HG03095 (cell line): Measurements from ENCODE around the gene VAV3.

Source experiments
- ATAC-seq: cut with Tn5 transposase; IDR thresholded peaks from one replicate; pipeline ENCODE4 v1.9.1; 2021; ENCODE audit warnings: moderate library complexity; ENCODE audit not compliant: unreplicated experiment

VAV3 gene

DNA sequence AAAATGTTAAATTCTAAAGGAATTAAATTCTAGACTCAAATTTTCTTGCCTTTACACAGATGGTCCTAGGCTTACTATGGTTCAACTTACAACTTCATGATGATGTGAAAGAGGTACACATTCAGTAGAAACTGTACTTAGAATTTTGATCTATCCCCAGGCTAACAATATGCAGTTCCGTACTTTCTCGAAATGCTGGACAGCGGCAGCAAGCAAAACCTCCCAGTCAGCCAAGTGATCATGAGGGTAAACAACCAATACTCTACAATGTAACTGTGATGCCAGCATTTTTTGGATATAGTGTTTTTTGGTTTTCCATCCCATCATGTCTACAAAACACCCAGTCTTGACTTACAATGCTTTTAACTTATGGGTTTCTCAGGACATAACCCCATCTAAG lies 25.7 kb downstream of the VAV3 start:
- ATAC-seq, result no peak

DNA sequence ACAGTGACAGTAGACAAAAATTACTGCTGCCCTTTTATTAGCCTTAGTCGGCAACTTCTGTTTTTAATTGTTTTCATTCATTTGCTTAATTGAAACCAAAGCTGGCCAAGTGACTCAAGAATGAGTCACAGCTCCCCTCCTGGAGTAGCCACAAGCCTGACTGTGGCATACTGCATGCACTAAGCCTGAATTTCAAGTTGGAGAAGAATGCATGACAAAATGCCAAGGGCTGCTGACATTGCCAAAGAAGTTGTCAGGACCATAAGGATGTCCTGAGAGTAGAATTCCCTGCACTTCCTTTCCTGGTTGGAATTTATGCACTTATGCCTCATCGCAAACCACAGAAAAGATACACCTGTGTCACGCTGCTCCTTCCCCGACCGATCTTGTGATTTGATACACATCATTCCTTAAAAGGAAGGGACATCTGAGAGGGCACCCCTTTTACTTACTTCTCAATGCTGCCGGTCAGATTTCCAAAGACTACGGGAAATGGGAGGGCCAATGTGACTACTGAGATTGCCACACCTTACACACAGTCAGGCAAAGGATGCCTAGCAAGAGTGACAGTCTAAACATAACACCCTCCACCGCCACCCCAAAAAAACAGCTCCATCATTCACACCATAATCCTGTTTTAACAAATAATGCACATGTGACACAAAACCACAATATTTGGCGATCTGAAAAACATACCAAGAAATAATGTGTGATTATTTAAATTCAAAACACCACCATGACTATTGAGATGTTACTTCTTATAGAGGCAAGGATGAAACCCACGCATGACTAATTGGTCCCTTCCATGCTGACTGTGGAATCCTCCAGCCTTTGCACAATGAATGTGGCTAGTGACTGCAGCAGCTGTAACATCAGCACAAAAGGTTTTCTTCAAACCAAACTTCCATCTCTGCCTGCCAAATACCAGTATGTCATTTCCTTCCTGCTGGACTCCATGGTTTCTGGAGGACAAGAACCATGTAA lies 28.2 kb downstream of the VAV3 start:
- peak; percentile 28 for ATAC-seq

- ATAC-seq, result peak; percentile 87
Measured at GRCh38 chr1:107935396-107936064, 29.4 kb downstream of the VAV3 start.

DNA sequence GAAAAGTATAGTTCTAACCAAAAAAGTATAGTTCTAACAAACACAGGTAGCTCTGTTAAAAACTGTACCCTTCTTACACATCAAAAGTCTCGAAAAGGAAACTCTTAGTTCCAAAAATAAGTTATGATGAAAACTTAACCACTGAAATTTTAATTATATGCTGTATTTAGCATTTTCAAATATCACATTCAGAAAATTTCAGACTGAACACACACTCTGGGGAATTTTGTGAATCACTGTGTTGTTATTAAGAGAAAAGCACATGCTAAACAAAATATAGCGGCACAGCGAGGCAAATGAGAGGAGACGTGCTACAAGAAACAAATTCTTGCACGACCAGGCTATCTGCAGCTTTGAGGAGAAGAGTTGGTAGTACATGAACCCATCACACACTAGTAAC lies 30.4 kb downstream of the VAV3 start:
- ATAC-seq, result peak; percentile 35

GRCh38 chr1:107933736-107934135 lies 31.2 kb downstream of the VAV3 start:
- peak; percentile 31 for ATAC-seq

GRCh38 chr1:107930292-107930691 lies 34.7 kb downstream of the VAV3 start:
- ATAC-seq, result no peak

- no peak for ATAC-seq
Measured at GRCh38 chr1:107927820-107928219, 37.2 kb downstream of the VAV3 start.

- no peak for ATAC-seq
Measured at GRCh38 chr1:107926436-107927080, 38.4 kb downstream of the VAV3 start.

- ATAC-seq, result no peak
Measured at GRCh38 chr1:107925565-107925964, 39.4 kb downstream of the VAV3 start.

DNA sequence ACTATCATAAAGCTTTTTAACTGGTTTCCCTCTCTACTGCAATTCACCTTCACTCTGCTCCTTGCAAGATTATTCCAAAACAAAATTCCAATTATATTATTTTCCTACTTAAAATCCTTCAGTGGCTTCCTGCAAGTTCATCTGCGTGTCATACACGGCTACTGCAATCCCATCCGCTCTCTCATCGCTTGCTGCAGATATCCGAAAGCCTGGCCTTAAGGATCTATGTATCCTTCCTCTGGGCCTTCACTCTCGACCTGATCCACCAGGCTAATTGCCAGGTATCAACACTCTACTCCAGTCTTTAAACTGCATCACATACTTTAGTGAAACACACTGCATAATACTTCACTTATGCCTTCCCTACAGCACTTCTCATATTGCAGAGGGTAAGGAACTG lies 44.0 kb downstream of the VAV3 start:
- no peak for ATAC-seq

GRCh38 chr1:107920561-107920960 lies 44.4 kb downstream of the VAV3 start:
- no peak for ATAC-seq

DNA sequence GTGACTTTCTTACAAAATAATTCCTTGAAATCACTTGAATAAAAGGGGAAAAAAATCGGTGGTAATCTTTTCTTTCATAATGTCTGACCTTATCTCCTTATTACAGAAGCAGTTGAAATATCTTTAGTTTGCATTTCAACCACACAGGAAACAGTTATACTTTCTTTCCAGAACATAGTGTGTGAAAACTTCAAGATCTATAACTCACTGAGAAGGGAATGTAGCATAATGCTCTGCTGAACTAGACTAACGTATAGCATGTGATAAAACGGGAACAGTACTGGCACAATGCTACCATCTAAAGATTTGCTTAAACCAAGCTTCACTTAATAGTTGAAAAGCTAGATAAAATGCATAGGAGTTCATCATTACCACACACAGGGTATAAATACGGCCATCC lies 45.0 kb downstream of the VAV3 start:
- no peak for ATAC-seq

- ATAC-seq, result no peak
Measured at GRCh38 chr1:107914119-107914765, 50.7 kb downstream of the VAV3 start.

DNA sequence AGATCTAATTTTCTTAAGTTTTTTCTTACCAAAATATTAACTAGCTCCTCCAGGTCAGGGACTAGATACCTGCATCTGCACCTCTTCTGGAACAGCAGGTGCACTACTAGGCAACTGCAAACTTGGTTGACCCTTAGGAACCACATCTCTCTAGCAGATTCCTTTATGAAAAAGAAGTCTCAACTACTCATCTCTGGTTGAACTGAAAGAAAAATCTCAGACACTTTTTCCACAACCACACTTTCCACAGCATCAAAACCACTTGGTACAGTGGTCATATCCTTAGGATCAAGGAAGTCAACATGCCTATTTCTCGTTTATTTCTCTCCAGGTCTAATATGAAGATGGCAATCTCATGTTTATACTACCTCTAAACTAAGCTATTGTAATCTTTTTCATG lies 52.3 kb downstream of the VAV3 start:
- no peak for ATAC-seq

DNA sequence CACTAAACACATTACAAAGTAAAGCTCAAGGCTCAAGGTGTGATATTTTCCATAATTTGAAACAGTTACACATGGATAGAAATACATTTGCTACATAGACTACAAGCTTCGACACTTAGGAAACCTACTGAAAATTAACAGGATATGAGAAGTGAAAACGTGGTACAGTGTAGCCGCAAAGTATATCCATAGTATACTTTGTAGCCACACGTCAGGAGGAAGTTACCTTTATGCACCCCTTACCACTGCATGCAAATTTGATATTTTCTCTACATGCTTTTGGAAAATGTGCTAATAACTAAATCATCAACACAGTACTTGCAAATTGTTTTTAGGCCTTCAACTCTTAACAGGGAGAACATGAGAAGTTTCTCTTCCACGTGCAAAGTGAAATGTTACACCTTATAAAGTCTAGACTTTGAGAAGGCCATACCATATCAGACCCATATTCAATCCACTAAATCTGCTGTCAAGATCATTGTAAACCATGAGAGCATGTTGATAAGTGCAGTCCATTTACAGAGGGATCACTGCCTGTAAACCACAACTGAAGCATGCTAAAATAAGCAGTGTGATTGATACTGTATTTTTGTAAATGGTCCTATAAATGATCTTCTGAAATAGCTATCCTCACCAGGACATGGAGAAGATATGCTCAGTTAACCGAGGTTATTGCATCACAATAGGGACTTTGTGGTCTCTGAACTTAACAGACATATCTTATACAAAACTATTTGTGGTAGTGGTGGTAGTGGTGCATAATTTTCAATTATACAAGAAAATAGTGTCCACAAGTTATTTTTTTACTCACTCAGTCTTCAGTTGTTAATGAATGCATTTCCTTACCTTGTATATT lies 64.7 kb downstream of the VAV3 start:
- no peak for ATAC-seq

DNA sequence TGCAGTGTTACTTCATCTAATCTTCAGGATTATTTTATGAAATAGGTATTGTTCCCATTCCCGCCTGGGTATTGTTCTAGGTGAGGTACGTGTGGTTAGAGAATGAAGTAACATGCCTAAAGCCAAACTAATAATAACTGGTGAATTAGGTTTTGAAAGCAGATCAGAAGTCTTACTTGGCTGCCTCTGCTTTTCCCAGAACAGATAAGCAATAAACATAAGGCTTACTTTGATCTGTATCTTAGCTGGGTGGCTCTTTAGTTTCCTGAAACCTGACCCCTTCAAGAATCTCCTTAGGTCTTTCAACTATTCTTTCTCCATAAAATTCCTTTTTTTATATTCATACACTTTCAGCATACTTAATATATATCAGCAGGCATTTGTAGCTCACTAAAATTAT lies 65.3 kb downstream of the VAV3 start:
- no peak for ATAC-seq

DNA sequence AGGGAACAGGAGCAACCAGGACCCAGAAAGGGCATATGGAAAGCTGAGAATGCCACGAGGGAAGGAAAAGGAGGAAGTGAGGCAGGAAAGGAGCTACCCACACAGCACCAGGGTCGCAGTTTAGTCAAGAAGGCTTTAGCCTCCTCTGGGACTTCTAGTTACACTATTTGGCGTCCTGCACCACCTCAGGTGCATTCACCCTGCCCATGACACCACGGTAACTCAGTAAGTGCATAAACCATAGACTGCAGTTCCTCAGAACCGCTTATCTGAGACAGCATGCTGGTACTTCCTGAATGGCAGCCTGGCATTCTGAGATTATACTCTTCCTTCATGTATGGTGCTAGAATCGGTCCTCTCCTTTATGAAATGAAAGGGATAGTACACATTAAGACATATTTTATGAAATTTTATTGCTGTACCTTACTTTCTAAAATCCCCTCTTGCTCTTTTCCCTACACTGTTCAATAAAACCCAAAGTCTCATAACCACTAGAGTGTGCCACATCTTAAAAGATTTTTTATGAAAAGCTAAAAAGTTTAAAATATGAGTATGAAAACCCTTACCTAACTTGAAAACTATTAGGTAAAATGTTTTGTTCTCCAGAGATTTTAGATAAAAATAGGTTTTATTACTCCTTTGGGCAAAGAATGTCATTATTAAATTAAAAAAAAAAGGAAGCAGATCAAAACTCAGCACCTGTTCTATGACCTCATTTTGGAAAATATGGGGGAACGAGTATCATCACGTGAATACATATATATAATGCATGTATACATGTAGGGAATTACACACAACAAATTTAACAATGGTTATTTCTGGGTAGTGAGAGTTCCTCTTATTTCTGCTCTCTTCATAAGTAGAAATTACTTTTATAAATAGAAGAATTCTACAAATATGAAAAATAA lies 67.3 kb downstream of the VAV3 start:
- no peak for ATAC-seq

GRCh38 chr1:107896936-107897335 lies 68.0 kb downstream of the VAV3 start:
- no peak for ATAC-seq

DNA sequence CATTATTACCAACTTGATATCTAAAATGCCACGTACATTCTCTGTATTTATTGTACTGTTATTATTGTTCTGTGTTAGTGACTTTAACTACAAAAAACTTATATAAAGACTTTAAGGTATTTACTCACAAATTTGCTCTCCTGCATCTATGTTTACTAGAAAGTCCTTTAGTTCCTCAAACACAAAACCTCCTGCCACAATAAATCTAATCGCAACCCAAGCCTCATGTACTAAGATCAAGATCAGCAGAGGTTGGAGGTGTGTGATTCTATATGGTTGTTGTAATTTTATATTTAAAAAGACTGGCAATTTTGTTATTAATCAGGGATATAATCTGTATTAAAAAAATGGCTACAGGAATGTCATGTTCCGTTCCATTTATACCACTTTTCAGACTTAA lies 68.6 kb downstream of the VAV3 start:
- no peak for ATAC-seq
